ENCODE results near the gene PARD3B.

The PARD3B gene

GRCh38 chr2:205311201-205311600 is 765.9 kb downstream of the PARD3B start:
- Histone ChIP-seq H3K4me3 (no peak overlapping the region), H3K27ac (no peak overlapping the region)
- TF ChIP-seq, protein P1, sequence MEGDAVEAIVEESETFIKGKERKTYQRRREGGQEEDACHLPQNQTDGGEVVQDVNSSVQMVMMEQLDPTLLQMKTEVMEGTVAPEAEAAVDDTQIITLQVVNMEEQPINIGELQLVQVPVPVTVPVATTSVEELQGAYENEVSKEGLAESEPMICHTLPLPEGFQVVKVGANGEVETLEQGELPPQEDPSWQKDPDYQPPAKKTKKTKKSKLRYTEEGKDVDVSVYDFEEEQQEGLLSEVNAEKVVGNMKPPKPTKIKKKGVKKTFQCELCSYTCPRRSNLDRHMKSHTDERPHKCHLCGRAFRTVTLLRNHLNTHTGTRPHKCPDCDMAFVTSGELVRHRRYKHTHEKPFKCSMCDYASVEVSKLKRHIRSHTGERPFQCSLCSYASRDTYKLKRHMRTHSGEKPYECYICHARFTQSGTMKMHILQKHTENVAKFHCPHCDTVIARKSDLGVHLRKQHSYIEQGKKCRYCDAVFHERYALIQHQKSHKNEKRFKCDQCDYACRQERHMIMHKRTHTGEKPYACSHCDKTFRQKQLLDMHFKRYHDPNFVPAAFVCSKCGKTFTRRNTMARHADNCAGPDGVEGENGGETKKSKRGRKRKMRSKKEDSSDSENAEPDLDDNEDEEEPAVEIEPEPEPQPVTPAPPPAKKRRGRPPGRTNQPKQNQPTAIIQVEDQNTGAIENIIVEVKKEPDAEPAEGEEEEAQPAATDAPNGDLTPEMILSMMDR (IDR thresholded peaks at IDR 0.05), result no peak
- no peak for DNase-seq (ENCODE audit: low spot score)

DNA sequence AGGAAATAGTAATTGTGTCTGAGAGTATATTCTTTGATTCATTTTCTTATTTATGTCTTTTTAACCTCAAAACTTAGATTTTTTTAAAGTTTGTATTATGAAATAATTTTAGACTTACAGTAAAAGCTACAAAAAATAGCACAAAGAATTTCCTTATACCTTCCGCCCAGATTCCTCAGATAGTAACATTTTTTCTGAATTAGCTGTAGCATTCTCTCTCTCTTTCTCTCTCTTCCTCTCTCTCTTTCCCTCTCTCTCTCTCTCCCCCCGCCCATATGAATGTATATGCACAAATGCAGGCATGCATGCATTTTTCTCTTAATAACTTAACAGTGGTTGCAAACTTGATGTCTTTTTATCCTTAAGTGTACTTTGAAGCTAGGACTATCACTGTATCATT is 776.0 kb downstream of the PARD3B start:
- no peak for DNase-seq (ENCODE audit: low spot score)
- TF ChIP-seq, protein P1 (IDR thresholded peaks at IDR 0.05), result no peak
- H3K4me3 ChIP-seq, result no peak overlapping the region
- H3K27ac ChIP-seq, result no peak overlapping the region

DNA sequence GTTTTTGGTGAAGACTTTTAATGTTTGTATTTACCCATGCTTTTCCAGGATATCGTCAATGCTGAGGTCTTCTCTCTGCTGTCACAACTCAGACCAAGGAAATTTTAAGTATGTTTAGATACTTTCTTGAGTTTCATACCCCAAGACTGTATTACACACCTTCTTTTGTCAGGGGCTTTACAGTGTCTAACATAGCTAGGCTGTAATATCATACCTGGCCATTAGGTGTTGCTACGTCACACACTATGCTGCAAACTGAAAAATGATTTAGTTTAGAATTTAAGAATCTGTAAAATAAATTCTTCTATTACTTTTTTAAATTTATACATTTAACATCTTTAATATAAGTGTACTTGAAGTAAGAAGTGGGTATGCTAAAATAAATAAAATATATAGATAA is 778.7 kb downstream of the PARD3B start:
- no peak for DNase-seq (ENCODE audit: low spot score)
- TF ChIP-seq, protein P1 (IDR thresholded peaks at IDR 0.05), result no peak
- Histone ChIP-seq H3K4me3 (no peak overlapping the region), H3K27ac (no peak overlapping the region)

- Histone ChIP-seq H3K27ac (no peak overlapping the region), H3K4me3 (no peak overlapping the region)
- TF ChIP-seq, protein P1 (IDR thresholded peaks at IDR 0.05), result no peak
- DNase-seq (ENCODE audit: low spot score), result no peak
These were observed 779.1 kb downstream of the PARD3B start for GRCh38 chr2:205324355-205324754.

GRCh38 chr2:205333351-205333750 is 788.1 kb downstream of the PARD3B start:
- no peak overlapping the region for H3K4me3 ChIP-seq
- TF ChIP-seq, protein P1 (IDR thresholded peaks at IDR 0.05), result no peak
- no peak for DNase-seq (ENCODE audit: low spot score)
- no peak overlapping the region for H3K27ac ChIP-seq

- no peak for DNase-seq (ENCODE audit: low spot score)
- H3K27ac ChIP-seq, result no peak overlapping the region
These were observed 792.0 kb downstream of the PARD3B start for GRCh38 chr2:205337274-205337673.

DNA sequence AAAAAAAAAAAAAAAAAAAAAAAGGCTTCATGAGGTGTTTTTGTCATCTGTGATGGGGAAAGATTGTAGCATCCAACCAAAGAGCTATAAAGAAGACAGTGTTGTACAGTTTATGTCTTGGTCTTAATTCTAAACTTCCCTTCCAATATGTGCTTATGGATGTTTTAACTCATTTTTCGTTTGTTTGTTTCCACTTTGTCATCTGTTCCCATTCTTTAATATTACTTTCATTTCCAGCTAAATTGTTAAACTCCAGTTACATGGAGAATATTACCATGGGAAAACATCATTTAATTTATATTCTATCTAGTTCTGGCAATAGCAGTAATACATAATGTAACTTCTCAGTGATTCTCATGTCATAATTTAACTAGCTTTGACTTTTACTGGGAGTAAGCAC is 792.9 kb downstream of the PARD3B start:
- DNase-seq (ENCODE audit: low spot score), result no peak
- Histone ChIP-seq H3K27ac (no peak overlapping the region), H3K4me3 (no peak overlapping the region)
- TF ChIP-seq, protein P1 (IDR thresholded peaks at IDR 0.05), result no peak

More at GRCh38 chr2:205337274-205337673, 792.0 kb downstream of the PARD3B start:
- TF ChIP-seq, protein P1 (IDR thresholded peaks at IDR 0.05), result no peak
- no peak overlapping the region for H3K4me3 ChIP-seq
